GM12878 (cell line): ENCODE measurements around the gene TCF7L2. TPM values are rescaled to one million over a fixed set of nuclear protein-coding genes. Genes with fewer than 3 reads are reported as not detected.

ENCODE experiments used
- ATAC-seq: fragments of 200-7000 bp; cut with Tn5 transposase; 3 replicates; pipeline ENCODE4 v1.9.1; 2020; ENCODE audit warnings: mild to moderate bottlenecking, moderate library complexity
- BruUV-seq: library from RNA; stranded (reverse); fragments of 400-500 nt; replicated peaks from 2 replicates; lab custom pipeline; 2021; lab: Mats Ljungman, UMichigan
- CTCF ChIA-PET: fragments of 300-600 bp; sonication (Branson Sonifier 250); formaldehyde crosslinking; extraction: SDS; loops from one replicate; lab custom pipeline; 2021; ENCODE audit warnings: inconsistent platforms; lab: Yijun Ruan, JAX
- POLR2A ChIA-PET: fragments of 350-600 bp; formaldehyde crosslinking; extraction: SDS; loops from one replicate; lab custom pipeline; 2021; ENCODE audit warnings: inconsistent platforms; lab: Charles Lee
- RAD21 ChIA-PET: fragments of 300-600 bp; sonication (Branson Sonifier 250); formaldehyde crosslinking; loops from one replicate; lab custom pipeline; 2023; ENCODE audit warnings: antibody characterized with exemption; ENCODE audit not compliant: unreplicated experiment; lab: Charles Lee
- SMC1A ChIA-PET: fragments of 300-600 bp; sonication (Branson Sonifier 250); formaldehyde crosslinking; loops from one replicate; lab custom pipeline; 2023; ENCODE audit not compliant: unreplicated experiment, uncharacterized antibody; lab: Charles Lee
- DNase-seq: peaks from one replicate; pipeline ENCODE4 v3.0.0-alpha.2; 2011; ENCODE audit warnings: low read depth, low spot score
- FAIRE-seq: peaks from 3 replicates; lab custom pipeline; 2011; peaks lifted over from hg19 to GRCh38; lab: Jason Lieb, UNC
- H2AFZ ChIP-seq: 2 replicates; pipeline ENCODE4 v1.6.0; 2011; ENCODE audit warnings: low read depth, low read length, control low read depth; ENCODE audit not compliant: control insufficient read depth
- H3K27ac ChIP-seq: 2 replicates; pipeline ENCODE4 v1.5.1; 2011; ENCODE audit warnings: control low read depth; ENCODE audit not compliant: control insufficient read depth, insufficient read depth
- H3K27me3 ChIP-seq, 2 experiments: replicated peaks in 1 of 2; 2 replicates each; pipeline versions ENCODE4 v1.6.0 to v1.6.1; 2011; ENCODE audit warnings: low read length in 1 of 2; ENCODE audit not compliant: control insufficient read depth in 2 of 2, insufficient read depth in 2 of 2
- H3K36me3 ChIP-seq, 2 experiments: 2 replicates each; pipeline ENCODE4 v1.5.1; 2011; ENCODE audit warnings: low read length in 1 of 2; ENCODE audit not compliant: control insufficient read depth in 2 of 2, insufficient read depth in 2 of 2
- H3K4me1 ChIP-seq: 2 replicates; pipeline ENCODE4 v1.6.1; 2011; ENCODE audit warnings: mild to moderate bottlenecking, low read length, moderate library complexity, mixed read lengths; ENCODE audit not compliant: control insufficient read depth, insufficient read depth
- H3K4me2 ChIP-seq: 2 replicates; pipeline ENCODE4 v1.6.0; 2011; ENCODE audit warnings: control low read depth; ENCODE audit not compliant: control insufficient read depth, insufficient read depth
- H3K4me3 ChIP-seq: fragments of 200-600 bp; sonication (generic); 2 replicates; pipeline ENCODE4 v1.5.1; 2016
- H3K79me2 ChIP-seq: 2 replicates; pipeline ENCODE4 v1.6.0; 2011; ENCODE audit warnings: low read length; ENCODE audit not compliant: control insufficient read depth, insufficient read depth
- H3K9ac ChIP-seq: 2 replicates; pipeline ENCODE4 v1.8.0; 2011; ENCODE audit warnings: low read length, control low read depth, mixed read lengths; ENCODE audit not compliant: control insufficient read depth, insufficient read depth
- H3K9me3 ChIP-seq: replicated peaks from 3 replicates; pipeline ENCODE4 v1.5.1; 2011; ENCODE audit warnings: mild to moderate bottlenecking, low read length; ENCODE audit not compliant: control insufficient read depth, insufficient read depth
- H4K20me1 ChIP-seq: 2 replicates; pipeline ENCODE4 v1.6.0; 2011; ENCODE audit not compliant: control insufficient read depth, insufficient read depth
- CEBPZ ChIP-seq: fragments of 150-350 bp; IDR thresholded peaks from 2 replicates; pipeline ENCODE4 v1.6.1; 2016; ENCODE audit warnings: low read depth, low read length
- IRF4 ChIP-seq: IDR thresholded peaks from 2 replicates; pipeline ENCODE4 v1.6.1; 2011; ENCODE audit warnings: low read depth, low read length
- PAX5 ChIP-seq: IDR thresholded peaks from 2 replicates; pipeline ENCODE4 v1.6.1; 2011; ENCODE audit warnings: low read depth, low read length, borderline replicate concordance
- PBX3 ChIP-seq: IDR thresholded peaks from 2 replicates; pipeline ENCODE4 v1.6.1; 2011; ENCODE audit warnings: mild to moderate bottlenecking, low read depth, low read length, moderate library complexity; ENCODE audit not compliant: insufficient replicate concordance
- POU2F2 ChIP-seq: IDR thresholded peaks from 3 replicates; pipeline ENCODE4 v1.6.1; 2011; ENCODE audit warnings: low read depth, mild to moderate bottlenecking, low read length, borderline replicate concordance
- RUNX3 ChIP-seq: IDR thresholded peaks from 2 replicates; pipeline ENCODE4 v1.6.1; 2012; ENCODE audit warnings: low read length, inconsistent platforms
- SPI1 ChIP-seq: IDR thresholded peaks from 2 replicates; pipeline ENCODE4 v1.6.1; 2011; ENCODE audit warnings: low read depth, mild to moderate bottlenecking, low read length, moderate library complexity, borderline replicate concordance; ENCODE audit not compliant: insufficient read depth
- WGBS: methylation state at CpG from one replicate; pipeline ENCODE4 v1.1.6; 2016; ENCODE audit warnings: low lambda C conversion rate; ENCODE audit not compliant: insufficient replicate concordance, insufficient coverage; ENCODE audit errors: missing lambda C conversion rate; 5-methylcytosine and 5-hydroxymethylcytosine counted together
- in situ Hi-C: fragments of 300-500 bp; cut with MboI; formaldehyde crosslinking; loops from 9 replicates; pipeline ENCODE4 v1.14.3; 2018; ENCODE audit warnings: mixed read lengths
- intact Hi-C: fragments of 100-400 bp; cut with micrococcal nuclease; formaldehyde crosslinking; loops from one replicate; pipeline ENCODE4 v1.14.2; 2022; ENCODE audit not compliant: unreplicated experiment
- polyA plus RNA-seq, 11 experiments: library from polyadenylated mRNA; depleted of rRNA in 4 of 11; unstranded in 6 of 11; stranded (reverse) in 5 of 11; fragments of >200 nt; fragmentation: Nextera tagmentation in 4 of 11; fragmentation: Illumina TruSeq in 1 of 11; extraction: Ambion mirVana in 4 of 11; extraction: Trizol in 1 of 11; gene quantifications; 1 replicate in 1 of 11; 2 replicates in 10 of 11; pipeline versions ENCODE4 v1.2.1 to v1.2.3, GENCODE V29; 2011 to 2016; ENCODE audit warnings: inconsistent platforms in 2 of 11, missing spikeins in 2 of 11, low read depth in 1 of 11
- total RNA-seq, 4 experiments: library from RNA; depleted of rRNA in 3 of 4; stranded (reverse); fragments of >200 nt in 3 of 4; fragmentation: Illumina TruSeq in 1 of 4; extraction: Trizol in 1 of 4; gene quantifications; 2 replicates each; pipeline versions ENCODE4 v1.2.1 to v1.2.3, GENCODE V29; 2013 to 2021

The TCF7L2 gene
- total and polyA plus RNA-seq, 10 of the 15 experiments (the other 5 are each of a cell fraction or from before 2014, with no cell fraction given) = 0.02 to 1.1 (median 0.35) TPM; not detected in 4

GRCh38 chr10:113169853-113170460 is 219.9 kb downstream of the TCF7L2 start:
- FAIRE-seq (peak; percentile 44), DNase-seq (peak; percentile 62), ATAC-seq (peak; percentile 83)
- Histone ChIP-seq H3K36me3 (no peaks in the 10 kb centered on the region), H3K27ac (no peak overlapping the region), H4K20me1 (no peaks in the 10 kb centered on the region), H3K4me3 (no peak overlapping the region), H3K9ac (no peak overlapping the region), H3K79me2 (no peaks in the 10 kb centered on the region), H3K4me1 (0 out of 2 replicates have a peak, but pooled peaks cover 5% of the 10 kb centered on the region), H2AFZ (no peak overlapping the region), H3K9me3 (no peaks in the 10 kb centered on the region; the same call in 2 of the 3 replicates), H3K4me2 (peak overlapping the region; percentile 2; the same call in 1 of the 2 replicates), H3K27me3 (no peaks in the 10 kb centered on the region; a peak in 1 of 4 replicates)
- TF ChIP-seq PBX3 (no peak), IRF4 (peak; percentile 25; the same call in 1 of the 2 replicates), POU2F2 (peak; percentile 95; the same call in 2 of the 3 replicates), SPI1 (peak; percentile 61; the same call in 1 of the 2 replicates), CEBPZ (no peak), RUNX3 (peak; percentile 72; the same call in 1 of the 2 replicates), PAX5 (peak; percentile 75)
- BruUV-seq = no TSS peak
- ChIA-PET RAD21 (no interaction called here), SMC1A (no interaction called here), POLR2A (no interaction called here), CTCF (no interaction called here)
- intact Hi-C loops (no loop called here), in situ Hi-C loops (no loop called here)
- WGBS = 1% methylated on average over 14 of the region's 14 CpGs
